CD4-positive, alpha-beta T cell treated with Interleukin-6 for 4 hours (primary cell): Measurements from ENCODE around the gene FFAR1.

ENCODE experiments used
- DNase-seq: peaks from one replicate; pipeline ENCODE4 v3.0.0-alpha.2; 2020; ENCODE audit warnings: mixed read lengths

The FFAR1 gene

DNA sequence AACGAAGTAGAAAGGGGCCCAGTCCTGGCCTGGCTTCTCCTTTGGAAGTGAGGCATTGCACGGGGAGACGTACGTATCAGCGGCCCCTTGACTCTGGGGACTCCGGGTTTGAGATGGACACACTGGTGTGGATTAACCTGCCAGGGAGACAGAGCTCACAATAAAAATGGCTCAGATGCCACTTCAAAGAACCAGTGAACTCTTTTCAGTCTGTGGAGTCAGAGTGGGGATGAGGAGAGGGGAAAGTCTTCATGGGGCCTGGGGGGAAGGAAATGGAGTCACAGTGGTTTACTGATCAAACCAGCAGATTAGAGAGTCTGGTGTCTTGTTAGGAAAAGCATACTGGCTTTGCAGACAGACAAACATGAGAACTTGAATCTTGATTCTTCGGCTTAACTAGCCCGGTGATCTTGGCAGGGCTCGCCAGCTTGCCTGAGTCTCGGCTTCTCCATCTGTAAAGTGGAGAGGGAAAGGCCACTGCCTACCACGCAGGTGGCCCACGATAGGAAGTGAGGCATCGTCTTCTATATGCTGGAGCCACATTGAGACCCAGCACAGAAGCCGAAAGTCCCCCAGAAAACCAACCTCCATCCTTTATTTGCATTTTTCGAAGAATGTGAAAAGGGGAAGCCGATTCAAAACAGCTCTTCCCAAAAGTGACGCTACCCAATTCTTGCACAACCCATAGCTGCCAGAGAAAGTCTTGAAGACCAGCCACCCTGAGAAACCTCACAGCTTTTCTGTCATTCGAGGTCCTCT, at the start of gene FFAR1:
Gene FFAR1, plus strand, starts transcription at position 732 of the 759 bp plus-strand sequence. CDS start 3,650 bp downstream, outside the sequence.
- DNase-seq: peak; percentile 52

DNA sequence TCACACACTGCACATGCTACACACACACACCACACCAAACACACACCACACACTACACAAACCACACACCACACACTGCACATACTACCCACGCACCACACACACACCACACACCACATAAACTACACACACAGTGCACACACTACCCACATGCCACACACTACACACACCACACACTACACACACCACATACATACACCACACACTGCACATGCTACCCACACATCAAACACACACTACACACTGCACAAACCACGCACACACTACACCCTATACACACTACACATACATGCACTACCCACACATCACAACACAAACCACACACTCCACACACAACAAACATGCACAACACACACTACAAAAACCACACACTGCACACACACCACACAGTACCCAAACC, 49.8 kb upstream of the FFAR1 start:
- DNase-seq: no peak

- no peak for DNase-seq
These were observed 49.1 kb upstream of the FFAR1 start for GRCh38 chr19:35298561-35298972.

GRCh38 chr19:35299523-35300338, 48.0 kb upstream of the FFAR1 start:
- no peak for DNase-seq

- no peak for DNase-seq
These were observed 47.4 kb upstream of the FFAR1 start for GRCh38 chr19:35300339-35300649.

GRCh38 chr19:35301961-35302360, 45.7 kb upstream of the FFAR1 start:
- no peak for DNase-seq

DNA sequence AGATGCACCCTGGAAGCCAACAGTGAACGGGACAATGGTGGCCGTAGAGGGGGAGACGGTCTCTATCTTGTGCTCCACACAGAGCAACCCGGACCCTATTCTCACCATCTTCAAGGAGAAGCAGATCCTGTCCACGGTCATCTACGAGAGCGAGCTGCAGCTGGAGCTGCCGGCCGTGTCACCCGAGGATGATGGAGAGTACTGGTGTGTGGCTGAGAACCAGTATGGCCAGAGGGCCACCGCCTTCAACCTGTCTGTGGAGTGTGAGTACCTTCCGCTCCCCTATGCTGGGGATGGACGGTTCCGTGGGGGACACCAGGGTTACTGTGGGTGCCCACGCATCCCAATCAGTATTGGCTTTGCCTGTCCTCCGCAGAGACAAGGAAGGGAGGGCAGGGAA, 45.3 kb upstream of the FFAR1 start:
- DNase-seq: no peak

DNA sequence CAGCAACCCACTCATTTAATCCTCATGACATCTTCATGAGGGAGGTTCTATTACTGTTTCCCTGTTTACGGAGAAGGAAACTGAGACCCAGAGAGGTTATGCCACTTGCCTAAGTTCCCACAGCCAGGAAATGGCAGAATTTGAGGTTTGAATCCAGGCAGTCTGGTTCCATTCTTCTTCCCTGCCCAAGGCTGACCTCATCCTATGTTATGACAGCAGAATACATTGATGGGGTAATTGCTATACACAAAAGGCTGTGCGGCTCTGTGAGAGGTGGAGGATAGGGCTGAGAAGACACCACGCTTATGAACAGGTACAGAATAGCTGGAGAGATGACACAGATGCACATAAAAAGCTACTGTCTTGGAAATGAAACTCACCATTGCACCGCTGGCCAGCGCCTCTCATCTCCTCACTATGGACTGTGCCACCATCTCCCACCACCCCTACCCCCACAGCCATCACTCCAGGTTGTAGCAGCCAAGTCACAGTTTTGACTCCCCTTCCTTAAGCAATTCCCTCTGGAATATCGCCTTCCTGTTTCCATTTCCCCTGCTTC, 44.3 kb upstream of the FFAR1 start:
- DNase-seq: no peak

DNA sequence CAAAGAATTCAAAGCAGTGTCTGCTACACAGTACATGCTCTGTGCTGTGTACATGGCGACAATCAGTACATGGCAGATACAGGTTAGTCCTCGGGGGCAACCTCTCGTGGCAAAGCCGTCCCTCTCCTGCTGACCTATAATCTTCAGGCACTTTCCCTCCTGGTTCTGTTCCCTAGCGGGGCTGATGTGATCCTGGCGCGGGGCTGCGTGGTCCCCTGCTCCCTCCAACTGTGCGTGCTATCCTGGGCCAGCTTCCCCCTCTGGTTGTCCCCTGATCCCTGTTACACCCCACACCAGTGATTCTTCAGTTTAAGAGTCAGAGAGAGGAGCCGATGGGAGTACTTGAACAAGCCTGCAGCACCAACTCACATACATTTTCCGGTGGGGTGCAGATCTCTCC, 43.7 kb upstream of the FFAR1 start:
- no peak for DNase-seq

- DNase-seq: no peak
These were observed 42.5 kb upstream of the FFAR1 start for GRCh38 chr19:35305181-35305580.

GRCh38 chr19:35306473-35307246, 41.0 kb upstream of the FFAR1 start:
- no peak for DNase-seq

GRCh38 chr19:35307931-35308330, 39.8 kb upstream of the FFAR1 start:
- DNase-seq: no peak

GRCh38 chr19:35308910-35309309, 38.8 kb upstream of the FFAR1 start:
- no peak for DNase-seq

GRCh38 chr19:35309481-35310279, 38.0 kb upstream of the FFAR1 start:
- DNase-seq: no peak

- DNase-seq: no peak
These were observed 37.4 kb upstream of the FFAR1 start for GRCh38 chr19:35310331-35310730.

- no peak for DNase-seq
These were observed 36.8 kb upstream of the FFAR1 start for GRCh38 chr19:35310811-35311465.

GRCh38 chr19:35311901-35312665, 35.6 kb upstream of the FFAR1 start:
- no peak for DNase-seq

DNA sequence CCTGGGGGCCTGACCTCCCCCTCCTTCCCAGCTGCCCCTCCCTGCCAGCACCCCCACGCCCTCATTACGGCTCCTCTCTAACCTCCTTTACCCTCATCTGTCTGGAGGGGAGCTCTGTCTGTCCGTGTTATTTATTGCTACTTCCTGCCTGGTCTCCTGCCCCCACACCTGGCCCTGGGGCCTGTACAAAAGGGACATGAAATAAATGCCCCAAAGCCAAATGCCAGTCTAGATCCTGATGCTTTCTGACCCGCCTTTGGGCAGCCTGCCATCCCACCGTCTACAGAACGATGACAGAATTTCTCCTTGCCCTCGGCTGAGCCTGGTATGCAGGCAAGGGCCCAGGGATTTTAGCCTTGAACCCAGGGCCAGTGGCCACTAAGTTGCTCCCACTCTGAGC, 34.1 kb upstream of the FFAR1 start:
- no peak for DNase-seq

- no peak for DNase-seq
These were observed 33.7 kb upstream of the FFAR1 start for GRCh38 chr19:35314031-35314430.

GRCh38 chr19:35314858-35315470, 32.7 kb upstream of the FFAR1 start:
- DNase-seq: no peak

- no peak for DNase-seq
These were observed 31.8 kb upstream of the FFAR1 start for GRCh38 chr19:35315883-35316282.
